Tibial nerve (tissue), 4 donors: ENCODE results near the gene GPR82. TPM values are rescaled to one million over a fixed set of nuclear protein-coding genes. Genes with fewer than 3 reads are reported as not detected.

Source experiments
- DNase-seq, 2 donors: peaks; one replicate each; pipeline ENCODE4 v3.0.0-alpha.2; 2019; ENCODE audit warnings: low spot score in 2 of 2
- H3K27ac ChIP-seq, 4 donors: fragments of 200-600 bp; sonication (generic) in 3 of 4; one replicate each; pipeline ENCODE4 v1.5.1; 2017 to 2019; ENCODE audit warnings: mild to moderate bottlenecking in 1 of 4
- H3K27me3 ChIP-seq, 2 donors: fragments of 200-600 bp; sonication (generic) in 1 of 2; one replicate each; pipeline versions ENCODE4 v1.5.1 to v1.6.0; 2017 to 2019
- H3K36me3 ChIP-seq, 3 donors: fragments of 200-600 bp; sonication (generic); one replicate each; pipeline ENCODE4 v1.5.1; 2018 to 2019
- H3K4me1 ChIP-seq, 4 donors: fragments of 200-600 bp; sonication (generic) in 3 of 4; one replicate each; pipeline ENCODE4 v1.5.1; 2017 to 2019
- H3K4me3 ChIP-seq, 4 donors: fragments of 200-600 bp; sonication (generic) in 3 of 4; one replicate each; pipeline ENCODE4 v1.5.1; 2017 to 2019; ENCODE audit warnings: mild to moderate bottlenecking in 1 of 4, moderate library complexity in 1 of 4
- H3K9me3 ChIP-seq, 4 donors: fragments of 200-600 bp; sonication (generic) in 3 of 4; one replicate each; pipeline ENCODE4 v1.5.1; 2017 to 2019
- CTCF ChIP-seq, 5 experiments: fragments of 200-600 bp in 3 of 5; fragments of 450-650 bp in 2 of 5; sonication (generic) in 3 of 5; IDR thresholded peaks; one replicate each; pipeline ENCODE4 v1.5.1; 2016 to 2019; ENCODE audit warnings: antibody characterized with exemption in 5 of 5, mild to moderate bottlenecking in 3 of 5, moderate library complexity in 2 of 5
- EP300 ChIP-seq, 2 donors: sonication (generic); formaldehyde crosslinking; IDR thresholded peaks; one replicate each; pipeline ENCODE4 v1.6.1; 2017; ENCODE audit warnings: antibody characterized with exemption in 2 of 2, mild to moderate bottlenecking in 1 of 2
- POLR2A ChIP-seq, 2 donors: fragments of 450-650 bp; IDR thresholded peaks; one replicate each; pipeline ENCODE4 v1.6.1; 2017; ENCODE audit warnings: antibody characterized with exemption in 2 of 2, mild to moderate bottlenecking in 2 of 2, moderate library complexity in 2 of 2
- WGBS, 2 donors: methylation state at CpG; one replicate each; pipeline ENCODE4 v1.1.5; 2018; 5-methylcytosine and 5-hydroxymethylcytosine counted together
- small RNA-seq: library from RNA; depleted of rRNA; stranded (forward); fragments of <200 nt; gene quantifications from one replicate; pipeline ENCODE3, GENCODE V24; 2016
- total RNA-seq, 4 donors: library from RNA; depleted of rRNA; stranded (reverse); fragments of >200 nt; gene quantifications; one replicate each; pipeline ENCODE4 v1.1.0, GENCODE V29; 2016

GPR82 gene
- total RNA-seq, 4 donors from 2014 or later, result 0.22 to 0.63 (median 0.44) TPM

- Histone ChIP-seq H3K4me3 (no peak overlapping the region), H3K9me3 (no peaks in the 10 kb centered on the region), H3K27ac (no peak overlapping the region), H3K36me3 (no peaks in the 10 kb centered on the region), H3K4me1 (no peaks in the 10 kb centered on the region), H3K27me3 (peaks cover 0 to 8% of the 10 kb centered on the region in 2 donors)
- DNase-seq, result no peak
- 47 to 67% methylated on average over 3 of the region's 3 CpGs for WGBS, 2 donors
- TF ChIP-seq EP300 (IDR thresholded peaks at IDR 0.05) (no peak), POLR2A (IDR thresholded peaks at IDR 0.05) (no peak), CTCF (IDR thresholded peaks at IDR 0.05) (peak; percentile 19 to 44 (median 27))
Observed at GRCh38 chrX:41759817-41760216, 35.8 kb downstream of the GPR82 start.

GRCh38 chrX:41761169-41761568, 37.2 kb downstream of the GPR82 start:
- H3K4me3 ChIP-seq, result no peak overlapping the region
- H3K4me1 ChIP-seq, result no peaks in the 10 kb centered on the region
- no peak for TF ChIP-seq CTCF (IDR thresholded peaks at IDR 0.05)
- TF ChIP-seq EP300 (IDR thresholded peaks at IDR 0.05), result no peak
- TF ChIP-seq POLR2A (IDR thresholded peaks at IDR 0.05), result no peak
- no peak overlapping the region for H3K27ac ChIP-seq
- 50 to 69% methylated on average over 3 of the region's 3 CpGs for WGBS, 2 donors
- H3K27me3 ChIP-seq, result peaks cover 0 to 8% of the 10 kb centered on the region in 2 donors
- no peak for DNase-seq
- no peaks in the 10 kb centered on the region for H3K36me3 ChIP-seq
- H3K9me3 ChIP-seq, result no peaks in the 10 kb centered on the region

- no peaks in the 10 kb centered on the region for H3K36me3 ChIP-seq
- no peaks in the 10 kb centered on the region for H3K9me3 ChIP-seq
- DNase-seq, result no peak
- no peaks in the 10 kb centered on the region for H3K4me1 ChIP-seq
- no peak for TF ChIP-seq CTCF (IDR thresholded peaks at IDR 0.05)
- H3K4me3 ChIP-seq, result no peak overlapping the region
- peaks cover 0 to 8% of the 10 kb centered on the region in 2 donors for H3K27me3 ChIP-seq
- H3K27ac ChIP-seq, result no peak overlapping the region
Observed at GRCh38 chrX:41761702-41762101, 37.7 kb downstream of the GPR82 start.

- Histone ChIP-seq H3K9me3 (no peaks in the 10 kb centered on the region), H3K27me3 (no peaks in the 10 kb centered on the region), H3K27ac (no peak overlapping the region), H3K4me1 (no peaks in the 10 kb centered on the region), H3K36me3 (no peaks in the 10 kb centered on the region), H3K4me3 (no peak overlapping the region)
- TF ChIP-seq POLR2A (IDR thresholded peaks at IDR 0.05), result no peak
- TF ChIP-seq EP300 (IDR thresholded peaks at IDR 0.05), result no peak
- no peak for TF ChIP-seq CTCF (IDR thresholded peaks at IDR 0.05)
- 28 to 35% methylated on average over 1 of the region's 1 CpG for WGBS, 2 donors
- DNase-seq, result no peak
Observed at GRCh38 chrX:41779030-41779564, 55.1 kb downstream of the GPR82 start.

Small RNAs within 50 kb of the gene (small RNA-seq; reads per million reads assigned to genes)
- not detected for gene RN7SL144P

Other genes with a start within 250 kb of the GPR82 start
- gene GPR34, start 35.2 kb upstream of the GPR82 start, total RNA-seq, result 10 to 100 TPM in 2 of 4 donors, 1 to 10 TPM in 2; 5.0 to 19.4 (median 11.3) TPM
- 10 to 100 TPM; 34.3 to 52.8 (median 40.7) TPM for gene CASK, start 199.4 kb downstream of the GPR82 start, total RNA-seq